ENCODE measurements around the gene BMP4.

BMP4 gene

DNA sequence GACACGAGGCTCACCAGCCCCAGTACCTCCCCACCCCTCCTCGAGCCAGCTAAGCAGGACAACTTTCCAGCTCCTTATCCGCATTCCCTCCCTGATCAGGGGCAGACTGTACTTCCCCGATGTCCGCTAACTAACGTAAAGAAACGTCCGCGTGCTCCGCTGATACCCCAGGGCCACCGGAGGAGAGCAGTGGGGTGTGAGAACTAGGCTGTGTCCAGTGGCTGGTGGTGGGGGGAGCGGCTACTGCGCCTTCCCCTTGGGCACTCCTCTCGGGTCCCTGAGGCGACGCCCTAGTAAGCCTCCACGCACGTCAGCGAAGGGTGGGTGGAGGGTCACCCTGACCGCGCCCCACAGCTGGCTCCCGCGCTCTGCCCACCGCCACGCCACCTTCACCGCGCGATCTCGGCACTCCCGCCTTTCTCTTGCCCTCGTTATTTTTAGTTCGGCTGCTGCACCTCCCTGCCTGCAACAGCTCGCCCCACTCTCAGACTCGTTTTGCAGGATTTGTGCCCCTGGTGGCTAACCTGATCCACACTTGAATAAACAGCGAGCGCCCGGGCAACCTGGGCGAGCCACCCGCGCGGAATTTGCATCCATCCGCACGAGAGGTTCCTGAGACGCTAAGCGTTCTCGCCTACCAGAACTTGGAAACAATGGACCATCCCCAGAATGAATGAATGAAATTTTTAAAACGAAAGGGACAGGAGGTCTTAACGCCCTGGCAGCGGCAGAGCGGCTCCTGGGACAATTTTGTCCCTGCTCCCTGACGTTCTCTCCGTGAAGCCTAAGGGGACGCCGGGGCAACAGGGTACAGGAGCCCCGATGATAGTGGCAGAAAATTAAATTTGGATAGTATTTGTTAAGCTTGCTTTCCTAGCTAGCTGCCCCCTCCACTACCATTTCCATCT is 6.9 kb upstream of the BMP4 start:
- no peak for DNase-seq (ENCODE audit: low read depth)

- no peak for DNase-seq (ENCODE audit: low read depth)
These were observed 6.3 kb upstream of the BMP4 start for GRCh38 chr14:53962953-53963319.

- no peak for DNase-seq (ENCODE audit: low read depth)
These were observed 2.0 kb upstream of the BMP4 start for GRCh38 chr14:53958628-53959027.

DNA sequence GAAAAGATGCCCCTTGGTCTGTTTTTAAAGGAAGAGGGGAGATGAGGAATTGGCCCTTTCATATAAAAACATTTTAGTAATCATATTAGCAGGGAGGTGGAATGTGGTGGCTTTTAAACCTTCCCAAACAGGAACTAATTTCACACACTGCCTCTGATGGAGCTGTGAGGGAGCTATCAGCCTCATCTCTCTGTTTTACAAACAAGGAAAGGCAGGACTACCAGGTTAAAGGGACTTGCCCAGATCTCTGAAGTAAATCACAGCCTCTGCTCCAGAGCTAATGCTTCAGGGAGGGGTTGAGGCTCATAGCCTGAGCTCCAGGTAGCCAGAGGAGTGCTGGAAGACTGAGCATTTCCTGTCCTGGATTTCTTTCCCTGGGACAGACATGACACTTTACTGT is 1.1 kb upstream of the BMP4 start:
- no peak for DNase-seq (ENCODE audit: low read depth)

GRCh38 chr14:53955671-53956426 is 776 bp downstream of the BMP4 start:
- no peak for DNase-seq (ENCODE audit: low read depth)

DNA sequence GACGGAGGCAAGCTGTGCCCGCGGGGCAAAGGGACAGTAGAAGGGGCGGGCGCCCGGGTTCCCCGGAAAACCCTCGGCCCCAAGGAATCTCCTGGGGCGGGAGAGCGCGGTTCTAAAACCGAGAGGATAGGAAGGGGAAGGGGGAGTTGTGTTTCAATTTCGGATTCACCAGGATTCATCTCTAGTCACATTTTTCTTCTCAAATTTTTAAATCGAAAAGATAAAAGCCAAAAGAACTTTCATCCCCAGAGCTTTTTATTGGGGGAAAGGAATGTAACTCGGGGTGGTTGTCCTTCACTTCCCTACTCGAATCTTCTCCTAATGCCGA is 1.4 kb downstream of the BMP4 start:
- DNase-seq (ENCODE audit: low read depth) = no peak

DNA sequence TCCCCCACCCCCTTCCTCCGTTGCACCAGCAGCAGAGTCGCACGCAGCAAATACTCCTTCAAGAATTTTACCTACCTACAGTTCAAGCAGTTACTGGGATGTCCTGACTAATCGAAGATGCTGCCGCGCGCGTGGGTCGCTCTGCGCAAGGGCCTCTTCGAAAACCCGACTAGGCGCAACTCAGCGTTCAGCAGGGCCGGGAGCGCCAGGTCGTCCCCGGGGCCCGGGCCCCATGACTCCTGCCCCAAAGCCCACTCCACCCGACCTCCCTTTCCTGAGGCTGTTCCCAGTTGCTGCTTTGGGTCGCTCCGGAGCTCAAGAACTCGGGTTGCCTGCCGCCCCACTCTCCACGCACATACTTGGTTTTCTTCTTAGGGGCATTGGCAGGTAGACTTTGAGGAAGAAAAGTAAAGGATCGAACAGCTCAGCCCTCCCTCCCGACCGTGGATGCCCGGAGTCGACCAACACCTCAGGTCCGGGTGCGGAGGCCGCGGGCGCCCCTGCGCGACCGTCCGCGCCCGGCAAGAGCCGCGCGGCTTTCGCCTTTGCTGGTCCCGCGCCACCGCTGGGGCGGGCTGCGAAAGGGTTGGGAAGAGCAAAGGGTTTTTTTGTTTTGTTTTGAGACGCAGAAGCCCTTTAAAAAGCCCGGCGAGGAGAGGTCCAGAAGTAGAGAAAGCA is 1.9 kb downstream of the BMP4 start:
- no peak for DNase-seq (ENCODE audit: low read depth)

- no peak for DNase-seq (ENCODE audit: low read depth)
These were observed 2.6 kb downstream of the BMP4 start for GRCh38 chr14:53953828-53954550.

- no peak for DNase-seq (ENCODE audit: low read depth)
These were observed 3.4 kb downstream of the BMP4 start for GRCh38 chr14:53953002-53953827.

DNA sequence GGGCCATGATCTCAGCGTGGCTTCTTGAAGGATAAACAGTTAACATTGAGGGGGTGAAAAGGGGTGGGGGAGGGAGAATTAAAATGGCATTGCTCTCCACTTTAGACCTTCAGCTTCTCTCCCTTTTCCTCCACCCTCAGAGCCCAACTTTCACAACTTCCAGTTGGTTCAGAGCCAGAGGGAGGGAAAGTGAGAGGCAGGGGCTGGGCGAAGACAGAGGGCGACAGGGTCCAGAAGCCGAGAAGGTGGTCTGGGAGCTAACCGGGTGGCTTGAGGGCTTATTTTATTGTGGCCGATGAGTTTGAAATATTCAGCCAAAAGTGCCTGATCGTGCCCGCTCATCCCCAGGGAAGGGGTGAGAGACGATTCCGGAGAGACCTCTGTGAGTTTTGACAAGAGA is 4.1 kb downstream of the BMP4 start:
- DNase-seq (ENCODE audit: low read depth) = no peak

GRCh38 chr14:53951627-53952303 is 4.9 kb downstream of the BMP4 start:
- DNase-seq (ENCODE audit: low read depth) = no peak

DNA sequence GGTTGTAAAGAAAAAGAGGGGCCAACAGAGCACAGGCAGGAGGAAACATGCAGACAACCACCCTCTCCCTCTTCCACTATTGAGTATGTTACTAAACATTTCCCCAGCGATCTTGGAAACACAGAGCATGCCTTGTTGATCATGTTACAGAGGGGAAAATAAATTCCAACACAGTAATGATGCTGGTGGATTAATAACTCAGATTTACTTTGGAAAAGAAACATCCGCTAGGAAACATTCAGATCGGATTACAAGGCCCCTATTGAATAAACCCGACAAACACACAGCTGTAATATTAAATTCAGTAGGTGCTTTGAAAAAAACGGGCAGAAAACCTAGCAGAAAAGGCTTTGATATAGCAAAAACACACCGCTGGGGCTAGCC is 5.4 kb downstream of the BMP4 start:
- DNase-seq (ENCODE audit: low read depth) = no peak

GRCh38 chr14:53950031-53950793 is 6.4 kb downstream of the BMP4 start:
- no peak for DNase-seq (ENCODE audit: low read depth)

DNA sequence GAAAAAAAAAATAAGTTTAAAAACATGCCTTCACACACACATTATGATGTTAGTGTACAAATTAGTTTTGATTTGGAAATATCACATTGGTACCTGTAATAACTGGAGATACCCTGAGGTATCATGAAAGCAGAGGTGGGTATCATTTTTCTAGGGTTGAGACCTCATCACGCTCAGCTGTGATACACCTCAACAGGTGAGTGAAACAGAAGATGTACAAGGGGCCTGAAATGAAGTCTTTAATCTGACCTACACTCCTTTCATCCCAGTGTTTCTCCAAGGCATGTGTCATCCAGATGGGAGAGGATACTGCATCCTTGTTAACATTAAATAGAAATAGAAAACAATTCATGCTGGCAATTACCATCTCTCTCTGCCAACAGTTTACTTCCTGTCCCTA is 7.4 kb downstream of the BMP4 start:
- no peak for DNase-seq (ENCODE audit: low read depth)

DNA sequence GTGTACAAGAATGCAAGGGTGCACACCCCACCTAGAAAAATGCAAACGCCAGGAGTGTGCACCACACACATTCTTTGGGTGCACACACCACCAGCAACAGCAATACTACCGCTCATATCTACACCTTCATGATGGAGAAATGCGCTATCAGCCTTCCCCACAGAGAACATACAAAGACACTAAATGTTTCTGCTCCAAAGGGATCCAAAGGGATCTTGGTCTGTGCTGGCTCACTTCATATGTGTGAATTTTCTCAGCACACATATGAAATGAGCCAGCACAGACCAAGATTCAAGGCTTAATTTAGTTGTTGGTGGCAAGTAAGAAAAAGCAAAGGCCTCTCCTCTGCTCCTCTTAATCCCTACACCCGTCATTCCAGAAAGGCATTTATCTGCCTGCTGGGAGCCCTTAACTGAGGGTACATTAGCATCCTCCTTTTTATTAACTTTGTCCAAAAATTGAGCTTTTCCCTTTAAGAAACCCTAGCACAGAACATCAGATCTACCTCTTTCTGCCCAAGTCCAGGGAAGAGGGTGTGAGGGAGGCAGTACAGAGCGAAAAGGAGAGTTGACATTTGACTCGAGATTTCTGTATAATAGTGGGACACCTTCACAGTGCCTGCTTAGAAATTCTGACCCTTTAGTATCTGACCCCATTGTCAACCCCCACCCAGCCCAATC is 8.3 kb downstream of the BMP4 start:
- no peak for DNase-seq (ENCODE audit: low read depth)

DNA sequence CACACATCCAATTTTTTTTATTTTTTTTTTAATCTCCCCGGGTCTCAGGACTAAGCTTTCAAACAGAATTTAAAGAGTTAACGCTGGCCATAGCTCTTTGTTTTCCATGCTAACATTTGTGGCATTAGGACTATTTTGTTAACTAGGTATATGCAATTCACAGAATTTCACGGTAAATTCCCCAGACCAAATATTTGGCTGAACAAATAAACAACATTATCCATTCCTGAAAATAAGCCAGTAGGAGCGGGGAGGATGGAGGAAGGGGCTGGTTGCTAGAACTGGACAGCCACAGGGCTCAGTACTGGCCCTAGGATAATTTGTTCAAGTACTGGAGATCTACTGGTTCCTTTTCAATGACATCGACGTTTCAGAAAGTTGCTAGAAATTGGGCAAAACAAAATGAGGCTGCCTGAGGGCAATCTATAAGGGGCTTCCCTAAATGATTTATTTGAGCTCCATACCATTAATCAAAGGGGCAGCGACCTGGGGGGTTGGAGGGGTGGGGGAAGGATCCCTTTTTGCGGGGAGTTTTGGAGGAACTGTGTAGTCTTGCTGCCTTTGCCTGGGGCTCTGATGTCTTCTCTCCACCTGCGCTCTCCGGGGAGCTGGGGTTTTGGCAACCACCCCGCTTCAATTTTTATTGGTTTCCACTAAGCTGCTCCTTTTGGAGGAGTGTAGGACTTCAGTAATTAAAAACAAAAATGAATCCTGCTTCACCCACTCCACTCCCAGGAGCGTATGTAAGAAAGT is 9.0 kb downstream of the BMP4 start:
- no peak for DNase-seq (ENCODE audit: low read depth)

- no peak for DNase-seq (ENCODE audit: low read depth)
These were observed 9.6 kb downstream of the BMP4 start for GRCh38 chr14:53947094-53947445.

DNA sequence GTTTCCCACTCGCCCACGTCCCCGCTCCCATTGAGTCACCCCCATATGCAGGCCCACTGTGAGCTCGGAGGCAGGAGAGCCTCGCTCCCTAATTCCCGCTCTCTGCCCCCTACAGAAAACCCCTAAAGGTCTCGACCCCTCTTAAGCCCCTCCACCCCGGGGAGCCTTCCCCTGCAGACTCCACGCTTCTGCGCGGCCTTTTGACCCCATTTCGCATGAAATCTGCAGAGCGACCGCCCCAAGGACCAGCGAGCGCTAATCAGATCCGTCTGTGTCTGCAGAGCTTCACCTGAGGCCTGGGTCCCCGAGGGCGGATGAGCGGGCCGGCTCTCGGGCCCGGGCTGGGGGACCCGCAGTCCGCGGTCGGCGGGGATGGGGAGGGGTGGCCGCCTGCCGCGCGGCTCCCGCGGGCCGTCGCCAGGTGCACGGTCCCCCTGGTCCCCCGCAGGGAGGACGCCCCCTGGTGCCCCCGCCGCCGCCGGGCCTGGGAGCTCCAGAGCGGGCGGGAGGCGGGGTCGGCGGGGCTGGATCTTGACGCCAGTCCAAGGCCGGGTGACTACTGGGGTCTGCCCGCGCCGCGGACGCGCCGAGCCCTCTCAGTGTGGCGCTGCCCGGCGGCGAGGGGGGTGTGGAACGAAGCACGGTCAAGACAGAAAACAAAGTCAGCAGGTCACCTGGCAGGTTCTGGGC is 10.1 kb downstream of the BMP4 start:
- no peak for DNase-seq (ENCODE audit: low read depth)
